IPS-18a (cell line): ENCODE results near the gene PUS1.

Source experiments
- H3K27ac ChIP-seq: one replicate; pipeline ENCODE4 v1.5.1; 2013; ENCODE audit warnings: low read length
- H3K27me3 ChIP-seq: one replicate; pipeline ENCODE4 v1.6.1; 2013; ENCODE audit warnings: mild to moderate bottlenecking, low read length; ENCODE audit not compliant: control insufficient read depth, insufficient read depth
- H3K36me3 ChIP-seq: one replicate; pipeline ENCODE4 v1.6.1; 2013; ENCODE audit warnings: low read depth, low read length; ENCODE audit not compliant: control insufficient read depth
- H3K4me1 ChIP-seq: one replicate; pipeline ENCODE4 v1.6.1; 2013; ENCODE audit warnings: low read depth, low read length; ENCODE audit not compliant: control insufficient read depth
- H3K4me3 ChIP-seq: one replicate; pipeline ENCODE4 v1.5.1; 2013; ENCODE audit warnings: low read length
- H3K9ac ChIP-seq: one replicate; pipeline ENCODE4 v1.6.1; 2013; ENCODE audit warnings: mild to moderate bottlenecking, low read length, moderate library complexity
- H3K9me3 ChIP-seq: one replicate; pipeline ENCODE4 v1.6.1; 2013; ENCODE audit warnings: low read depth, low read length; ENCODE audit not compliant: control insufficient read depth

The PUS1 gene

DNA sequence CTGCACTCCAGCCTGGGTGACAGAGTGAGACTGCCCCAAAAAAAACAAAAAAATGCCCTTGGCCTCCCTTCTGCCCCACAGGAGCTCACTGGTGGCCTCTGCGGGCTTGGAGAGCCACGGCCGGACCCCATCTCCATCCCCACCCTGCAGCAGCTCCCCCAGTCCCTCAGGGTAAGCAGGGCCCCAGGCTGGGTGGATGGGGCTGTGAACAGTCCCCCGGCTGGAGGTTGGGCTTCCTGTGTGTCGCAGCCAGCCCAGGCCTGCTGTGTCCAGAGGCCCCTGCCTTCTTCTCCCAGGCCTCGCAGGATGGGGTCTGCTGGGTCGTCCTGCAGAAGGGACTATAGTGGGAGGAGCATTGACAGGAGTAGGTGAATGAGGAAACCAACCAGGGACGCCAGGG, 15.4 kb upstream of the PUS1 start:
- H3K27me3 ChIP-seq, result no peaks in the 10 kb centered on the region
- no peak overlapping the region for H3K9ac ChIP-seq
- no peak overlapping the region for H3K27ac ChIP-seq
- no peaks in the 10 kb centered on the region for H3K4me1 ChIP-seq
- no peak overlapping the region for H3K4me3 ChIP-seq
- H3K36me3 ChIP-seq, result peaks cover 43% of the 10 kb centered on the region
- H3K9me3 ChIP-seq, result no peaks in the 10 kb centered on the region

DNA sequence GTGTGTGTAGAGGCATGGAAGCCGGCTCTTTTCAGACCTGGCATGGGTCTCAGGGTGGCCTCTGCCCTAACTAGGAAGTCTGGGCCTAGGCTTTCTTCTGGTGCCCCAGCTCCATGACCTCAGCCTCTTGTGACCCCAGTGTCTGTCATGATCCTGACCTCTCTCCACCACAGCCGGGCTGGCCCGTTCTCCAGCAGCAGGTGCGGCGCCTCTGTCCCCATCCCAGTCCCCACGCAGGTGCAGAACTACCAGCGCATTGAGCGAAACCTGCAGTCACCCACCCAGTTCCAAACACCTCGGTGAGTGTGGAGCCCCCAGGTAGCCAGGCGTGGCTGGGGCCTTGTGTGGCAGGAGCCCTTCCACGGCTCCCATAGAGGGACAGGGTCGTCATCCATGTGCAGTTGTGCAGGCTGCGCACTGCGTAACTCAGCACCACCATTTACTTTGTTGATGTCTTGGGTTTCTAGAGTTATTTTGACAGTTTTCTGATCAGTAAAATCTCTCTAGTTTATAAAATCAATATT, 14.8 kb upstream of the PUS1 start:
- Histone ChIP-seq H3K4me1 (no peaks in the 10 kb centered on the region), H3K9ac (no peak overlapping the region), H3K4me3 (no peak overlapping the region), H3K9me3 (no peaks in the 10 kb centered on the region), H3K27ac (no peak overlapping the region), H3K36me3 (peaks cover 43% of the 10 kb centered on the region), H3K27me3 (no peaks in the 10 kb centered on the region)

DNA sequence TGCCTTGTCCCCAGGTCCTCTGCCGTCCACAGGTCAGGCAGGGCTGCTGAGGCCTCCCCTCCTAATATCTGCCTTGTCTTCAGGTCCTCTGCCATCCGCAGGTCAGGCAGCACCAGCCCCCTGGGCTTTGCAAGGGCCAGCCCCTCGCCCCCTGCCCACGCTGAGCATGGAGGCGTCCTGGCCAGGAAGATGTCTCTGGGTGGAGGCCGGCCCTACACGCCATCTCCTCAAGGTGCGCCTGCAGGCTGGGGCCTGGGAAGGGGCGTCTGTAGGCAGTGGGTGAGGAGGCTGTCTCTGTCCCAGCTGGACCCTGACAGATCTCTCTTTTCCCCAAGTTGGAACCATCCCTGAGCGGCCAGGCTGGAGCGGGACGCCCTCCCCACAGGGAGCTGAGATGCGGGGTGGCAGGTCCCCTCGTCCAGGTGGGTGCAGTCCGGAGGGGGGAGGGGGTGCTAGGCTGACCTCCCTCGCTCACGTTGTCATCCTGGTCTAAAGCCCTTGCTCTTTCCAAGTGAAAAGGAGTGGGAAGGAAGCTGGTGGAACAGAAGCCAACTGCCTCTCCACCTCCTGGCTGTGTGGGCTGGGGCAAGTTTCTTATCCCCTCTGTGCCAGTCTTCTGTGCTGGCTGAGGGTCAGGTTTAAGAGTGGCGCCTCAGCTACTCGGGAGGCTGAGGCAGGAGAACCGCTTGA, 13.9 kb upstream of the PUS1 start:
- peaks cover 49% of the 10 kb centered on the region for H3K36me3 ChIP-seq
- no peaks in the 10 kb centered on the region for H3K4me1 ChIP-seq
- H3K27ac ChIP-seq, result no peak overlapping the region
- H3K4me3 ChIP-seq, result no peak overlapping the region
- H3K9me3 ChIP-seq, result no peaks in the 10 kb centered on the region
- no peak overlapping the region for H3K9ac ChIP-seq
- no peaks in the 10 kb centered on the region for H3K27me3 ChIP-seq

DNA sequence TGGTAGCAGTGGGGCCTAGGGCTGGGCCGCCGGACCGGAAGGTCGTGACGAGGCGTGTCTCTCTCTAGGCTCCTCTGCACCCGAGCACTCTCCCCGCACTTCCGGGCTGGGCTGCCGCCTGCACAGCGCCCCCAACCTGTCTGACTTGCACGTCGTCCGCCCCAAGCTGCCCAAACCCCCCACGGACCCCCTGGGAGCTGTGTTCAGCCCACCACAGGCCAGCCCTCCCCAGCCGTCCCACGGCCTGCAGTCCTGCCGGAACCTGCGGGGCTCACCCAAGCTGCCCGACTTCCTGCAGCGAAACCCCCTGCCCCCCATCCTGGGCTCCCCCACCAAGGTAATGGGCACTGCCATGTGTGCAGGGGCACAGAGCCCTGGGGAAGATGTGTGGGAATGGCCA, 13.3 kb upstream of the PUS1 start:
- Histone ChIP-seq H3K9ac (no peak overlapping the region), H3K27ac (no peak overlapping the region), H3K4me1 (no peaks in the 10 kb centered on the region), H3K36me3 (peaks cover 45% of the 10 kb centered on the region), H3K9me3 (no peaks in the 10 kb centered on the region), H3K4me3 (no peak overlapping the region), H3K27me3 (no peaks in the 10 kb centered on the region)

DNA sequence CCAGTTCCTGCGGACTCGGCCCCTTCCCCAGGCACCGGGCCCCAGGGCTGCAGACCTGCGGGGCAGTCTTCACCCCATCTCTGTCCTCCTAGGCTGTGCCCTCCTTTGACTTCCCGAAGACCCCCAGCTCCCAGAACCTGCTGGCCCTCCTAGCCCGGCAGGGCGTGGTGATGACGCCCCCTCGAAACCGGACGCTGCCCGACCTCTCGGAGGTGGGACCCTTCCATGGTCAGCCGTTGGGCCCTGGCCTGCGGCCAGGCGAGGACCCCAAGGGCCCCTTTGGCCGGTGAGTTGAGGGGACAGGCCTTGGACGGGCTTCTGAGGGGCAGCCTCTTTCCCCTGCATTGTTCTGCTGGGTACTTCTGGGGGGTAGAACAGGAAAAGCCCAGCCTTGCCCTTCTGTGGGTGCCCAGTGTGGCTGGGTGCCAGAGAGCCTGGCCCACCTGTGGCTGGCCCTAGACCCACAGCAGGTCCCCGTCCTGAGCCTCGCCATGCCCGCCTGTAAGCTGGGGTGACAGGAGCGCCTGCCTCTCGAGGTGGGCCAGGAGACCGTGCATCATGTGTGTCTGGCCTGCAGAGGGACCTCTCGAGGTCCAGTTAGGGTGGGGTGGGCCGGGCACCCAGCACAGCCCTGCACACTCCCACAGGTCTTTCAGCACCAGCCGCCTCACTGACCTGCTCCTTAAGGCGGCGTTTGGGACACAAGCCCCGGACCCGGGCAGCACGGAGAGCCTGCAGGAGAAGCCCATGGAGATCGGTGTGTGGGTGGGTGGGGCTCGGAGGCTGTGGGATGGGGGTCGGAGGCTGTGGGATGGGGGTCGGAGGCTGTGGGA, 12.6 kb upstream of the PUS1 start:
- Histone ChIP-seq H3K36me3 (peaks cover 44% of the 10 kb centered on the region), H3K27ac (no peak overlapping the region)

DNA sequence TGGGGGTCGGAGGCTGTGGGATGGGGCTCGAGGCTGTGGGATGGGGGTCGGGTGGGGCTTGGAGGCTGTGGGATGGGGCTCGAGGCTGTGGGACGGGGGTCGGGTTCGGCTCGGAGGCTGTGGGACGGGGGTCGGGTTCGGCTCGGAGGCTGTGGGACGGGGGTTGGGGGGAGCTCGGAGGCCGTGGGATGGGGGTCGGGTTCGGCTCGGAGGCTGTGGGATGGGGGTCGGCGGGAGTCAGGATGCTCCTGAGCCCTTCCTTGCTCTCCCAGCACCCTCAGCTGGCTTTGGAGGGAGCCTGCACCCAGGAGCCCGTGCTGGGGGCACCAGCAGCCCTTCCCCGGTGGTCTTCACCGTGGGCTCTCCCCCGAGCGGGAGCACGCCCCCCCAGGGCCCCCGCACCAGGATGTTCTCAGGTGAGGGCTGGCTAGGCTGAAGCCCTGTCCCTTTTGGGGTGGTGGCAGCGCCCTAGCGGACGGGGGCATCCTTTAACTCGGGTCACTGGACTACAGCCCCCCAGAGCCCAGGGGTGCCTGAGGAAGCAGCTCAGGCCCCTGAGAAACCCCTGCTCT, 11.9 kb upstream of the PUS1 start:
- Histone ChIP-seq H3K9me3 (no peaks in the 10 kb centered on the region), H3K27me3 (no peaks in the 10 kb centered on the region), H3K4me3 (no peak overlapping the region), H3K9ac (no peak overlapping the region), H3K36me3 (peaks cover 40% of the 10 kb centered on the region), H3K4me1 (no peaks in the 10 kb centered on the region), H3K27ac (no peak overlapping the region)

More for the DNA sequence above, 12.6 kb upstream of the PUS1 start:
- no peaks in the 10 kb centered on the region for H3K27me3 ChIP-seq
- H3K9me3 ChIP-seq, result no peaks in the 10 kb centered on the region
- no peak overlapping the region for H3K4me3 ChIP-seq
- no peak overlapping the region for H3K9ac ChIP-seq
- no peaks in the 10 kb centered on the region for H3K4me1 ChIP-seq

DNA sequence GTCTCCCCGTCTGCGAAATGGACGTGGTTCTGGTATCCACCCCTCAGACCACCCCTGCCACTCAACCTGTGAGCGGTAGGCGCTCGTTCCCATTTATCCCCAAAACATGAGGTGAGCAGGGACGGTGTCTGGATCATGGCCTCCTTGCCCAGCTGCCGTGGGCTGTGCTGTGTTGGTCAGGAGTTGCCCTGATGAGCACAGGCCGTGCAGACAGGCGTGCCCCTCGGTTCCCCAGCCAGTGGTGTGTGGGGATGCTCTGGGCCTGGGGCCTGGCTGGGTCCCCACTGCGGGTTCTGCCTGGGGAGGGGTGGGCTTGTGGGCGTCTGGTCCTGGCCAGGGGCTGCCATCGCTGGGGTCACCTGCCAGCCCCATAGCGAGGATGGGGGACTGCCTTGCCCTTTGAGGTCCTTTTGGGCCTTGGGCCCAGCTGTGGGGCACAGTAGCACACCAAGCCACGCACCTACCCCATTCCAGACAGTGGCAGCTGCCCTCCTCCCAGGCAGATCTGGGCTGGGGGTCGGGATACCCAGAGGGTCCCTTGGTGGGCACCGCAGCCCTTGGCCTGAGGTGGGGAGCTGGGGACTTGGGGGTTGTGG, 11.3 kb upstream of the PUS1 start:
- no peaks in the 10 kb centered on the region for H3K27me3 ChIP-seq
- no peaks in the 10 kb centered on the region for H3K9me3 ChIP-seq
- H3K4me1 ChIP-seq, result no peaks in the 10 kb centered on the region
- H3K36me3 ChIP-seq, result peaks cover 39% of the 10 kb centered on the region
- no peak overlapping the region for H3K9ac ChIP-seq
- H3K27ac ChIP-seq, result no peak overlapping the region
- H3K4me3 ChIP-seq, result no peak overlapping the region

DNA sequence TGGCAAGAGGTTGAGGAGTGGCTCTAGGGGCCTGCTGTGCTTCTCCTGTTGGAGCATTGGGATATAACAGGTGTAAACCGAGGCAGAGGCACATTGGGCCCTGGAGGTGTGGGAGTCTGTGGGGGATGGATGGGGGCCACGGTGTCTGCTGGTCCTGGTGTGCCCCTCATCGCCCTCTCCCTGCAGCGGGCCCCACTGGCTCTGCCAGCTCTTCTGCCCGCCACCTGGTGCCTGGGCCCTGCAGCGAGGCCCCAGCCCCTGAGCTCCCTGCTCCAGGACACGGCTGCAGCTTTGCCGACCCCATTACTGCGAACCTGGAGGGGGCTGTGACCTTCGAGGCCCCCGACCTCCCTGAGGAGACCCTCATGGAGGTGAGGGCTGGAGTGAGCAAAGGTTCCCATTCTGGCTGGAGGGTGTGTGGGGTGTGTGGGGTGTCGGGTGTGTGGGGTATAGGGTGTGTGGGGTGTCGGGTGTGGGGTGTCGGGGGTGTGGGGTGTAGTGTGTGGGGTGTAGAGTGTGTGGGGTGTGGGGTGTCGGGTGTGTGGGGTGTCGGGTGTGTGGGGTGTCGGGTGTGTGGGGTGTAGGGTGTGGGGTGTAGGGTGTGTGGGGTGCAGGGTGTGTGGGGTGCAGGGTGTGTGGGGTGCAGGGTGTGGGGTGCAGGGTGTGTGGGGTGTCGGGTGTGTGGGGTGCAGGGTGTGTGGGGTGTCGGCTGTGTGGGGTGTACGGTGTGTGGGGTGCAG, 10.6 kb upstream of the PUS1 start:
- no peaks in the 10 kb centered on the region for H3K4me1 ChIP-seq
- no peak overlapping the region for H3K9ac ChIP-seq
- peaks cover 39% of the 10 kb centered on the region for H3K36me3 ChIP-seq
- H3K27me3 ChIP-seq, result no peaks in the 10 kb centered on the region
- no peaks in the 10 kb centered on the region for H3K9me3 ChIP-seq
- no peak overlapping the region for H3K4me3 ChIP-seq
- H3K27ac ChIP-seq, result no peak overlapping the region

DNA sequence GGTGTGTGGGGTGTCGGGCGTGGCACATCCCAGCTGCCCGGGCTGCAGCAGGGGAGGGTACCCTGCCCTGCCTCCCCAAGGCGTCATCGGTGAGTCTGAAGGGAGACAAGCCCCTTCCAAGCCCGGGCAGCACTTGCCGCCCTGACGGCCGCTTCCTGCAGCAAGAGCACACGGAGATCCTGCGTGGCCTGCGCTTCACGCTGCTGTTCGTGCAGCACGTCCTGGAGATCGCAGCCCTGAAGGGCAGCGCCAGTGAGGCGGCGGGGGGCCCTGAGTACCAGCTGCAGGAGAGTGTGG, 10.1 kb upstream of the PUS1 start:
- H3K9ac ChIP-seq, result no peak overlapping the region
- H3K4me1 ChIP-seq, result no peaks in the 10 kb centered on the region
- no peak overlapping the region for H3K4me3 ChIP-seq
- H3K36me3 ChIP-seq, result peaks cover 36% of the 10 kb centered on the region
- H3K9me3 ChIP-seq, result no peaks in the 10 kb centered on the region
- no peaks in the 10 kb centered on the region for H3K27me3 ChIP-seq
- no peak overlapping the region for H3K27ac ChIP-seq

DNA sequence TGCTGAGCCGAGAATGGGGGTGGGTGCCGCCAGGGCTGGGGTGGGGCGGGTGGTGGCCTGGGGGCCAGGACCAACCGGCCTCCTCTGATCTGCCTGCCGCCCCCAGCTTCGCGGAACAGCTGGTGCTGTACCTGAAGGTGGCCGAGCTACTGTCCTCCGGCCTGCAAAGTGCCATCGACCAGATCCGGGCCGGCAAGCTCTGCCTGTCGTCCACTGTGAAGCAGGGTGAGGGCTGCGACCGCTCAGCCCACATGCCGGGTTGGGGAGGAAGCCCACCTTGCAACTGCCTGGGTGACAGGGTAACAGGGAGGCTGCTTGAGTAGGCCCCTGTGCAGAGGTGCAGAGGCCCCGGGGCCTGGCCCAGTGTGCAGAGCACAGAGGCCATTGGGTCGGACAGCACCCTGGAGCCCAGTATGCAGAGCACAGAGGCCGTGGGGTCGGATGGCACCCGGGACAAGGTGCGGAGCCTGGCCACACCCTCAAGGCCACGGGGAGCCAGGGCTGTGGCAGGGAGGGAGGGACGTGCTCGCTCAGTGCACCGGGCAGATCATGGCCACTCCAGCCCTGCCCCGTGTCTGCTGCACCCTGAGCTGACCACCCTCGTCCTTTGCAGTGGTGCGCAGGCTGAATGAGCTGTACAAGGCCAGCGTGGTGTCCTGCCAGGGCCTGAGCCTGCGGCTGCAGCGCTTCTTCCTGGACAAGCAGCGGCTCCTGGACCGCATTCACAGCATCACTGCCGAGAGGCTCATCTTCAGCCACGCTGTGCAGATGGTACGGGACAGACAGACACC, 9.5 kb upstream of the PUS1 start:
- no peak overlapping the region for H3K27ac ChIP-seq
- H3K27me3 ChIP-seq, result no peaks in the 10 kb centered on the region
- H3K4me1 ChIP-seq, result no peaks in the 10 kb centered on the region
- no peaks in the 10 kb centered on the region for H3K9me3 ChIP-seq
- H3K36me3 ChIP-seq, result peaks cover 30% of the 10 kb centered on the region
- no peak overlapping the region for H3K9ac ChIP-seq
- no peak overlapping the region for H3K4me3 ChIP-seq
